SH-SY5Y (cell line): ENCODE data around the gene SLC6A20.

Experiments
- GATA2 ChIP-seq: IDR thresholded peaks from 2 replicates; pipeline ENCODE4 v1.6.1; 2011; ENCODE audit warnings: mild to moderate bottlenecking, low read depth, low read length
- GATA3 ChIP-seq: IDR thresholded peaks from 2 replicates; pipeline ENCODE4 v1.6.1; 2011; ENCODE audit warnings: low read depth, mild to moderate bottlenecking, low read length, moderate library complexity

DNA sequence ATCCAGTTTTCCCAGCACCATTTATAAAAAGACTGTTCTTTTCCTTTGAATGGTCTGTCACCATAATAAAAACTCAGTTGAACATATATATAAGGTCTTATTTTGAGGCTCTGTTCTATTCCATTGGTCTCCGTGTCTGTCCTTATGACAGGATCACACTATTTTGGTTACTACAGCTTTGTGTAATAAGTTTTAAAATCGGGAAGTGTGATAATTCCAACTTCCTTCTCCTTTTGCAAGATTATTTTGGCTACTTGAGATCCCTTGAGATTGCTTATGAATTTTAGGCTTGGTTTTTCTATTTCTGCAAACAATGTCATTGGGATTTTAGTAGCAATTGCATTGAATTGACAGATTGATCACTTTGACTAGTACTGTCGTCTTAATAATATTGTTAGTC is 71.4 kb downstream of the SLC6A20 start:
- TF ChIP-seq GATA2 (no peak), GATA3 (no peak)
